Neural cell (in vitro differentiated cells): ENCODE data around the gene TPPP3.

Source experiments
- EP300 ChIP-seq: fragments of 450-650 bp; conservative IDR thresholded peaks from 2 replicates; pipeline ENCODE4 v1.6.1; 2014; ENCODE audit warnings: antibody characterized with exemption, mild to moderate bottlenecking, moderate library complexity; ENCODE audit not compliant: poor library complexity, severe bottlenecking
- EZH2 ChIP-seq: fragments of 200-600, 300-800 bp; shearing (Covaris generic), sonication (generic); IDR thresholded peaks from 2 replicates; pipeline ENCODE4 v1.6.1; 2014; ENCODE audit warnings: antibody characterized with exemption, low read length, borderline replicate concordance, mild to moderate bottlenecking; ENCODE audit not compliant: insufficient read depth, poor library complexity, severe bottlenecking
- POLR2AphosphoS5 ChIP-seq: IDR thresholded peaks from 2 replicates; pipeline ENCODE4 v1.6.1; 2012
- TF ChIP-seq, protein P1 (sequence below): fragments of 450-650 bp; IDR thresholded peaks from 2 replicates; pipeline ENCODE4 v1.5.1; 2014; ENCODE audit warnings: antibody characterized with exemption, mild to moderate bottlenecking, moderate library complexity; ENCODE audit not compliant: poor library complexity, severe bottlenecking
- TF ChIP-seq, protein P2 (sequence below): IDR thresholded peaks from 2 replicates; pipeline ENCODE4 v1.6.1; 2012; ENCODE audit warnings: borderline replicate concordance

DNA sequence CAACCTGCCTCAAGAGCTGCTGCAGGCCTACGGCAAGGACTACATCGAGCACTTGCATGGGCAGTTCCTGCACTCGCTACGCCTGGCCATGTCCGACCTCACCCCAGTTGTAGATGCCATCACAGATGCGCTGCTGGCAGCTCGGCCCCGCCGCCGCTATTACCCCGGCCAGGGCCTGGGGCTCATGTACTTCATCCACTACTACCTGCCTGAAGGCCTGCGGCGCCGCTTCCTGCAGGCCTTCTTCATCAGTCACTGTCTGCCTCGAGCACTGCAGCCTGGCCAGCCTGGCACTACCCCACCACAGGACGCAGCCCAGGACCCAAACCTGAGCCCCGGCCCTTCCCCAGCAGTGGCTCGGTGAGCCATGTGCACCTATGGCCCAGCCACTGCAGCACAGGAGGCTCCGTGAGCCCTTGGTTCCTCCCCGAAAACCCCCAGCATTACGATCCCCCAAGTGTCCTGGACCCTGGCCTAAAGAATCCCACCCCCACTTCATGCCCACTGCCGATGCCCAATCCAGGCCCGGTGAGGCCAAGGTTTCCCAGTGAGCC lies 43.4 kb upstream of the TPPP3 start:
- TF ChIP-seq, protein P1, sequence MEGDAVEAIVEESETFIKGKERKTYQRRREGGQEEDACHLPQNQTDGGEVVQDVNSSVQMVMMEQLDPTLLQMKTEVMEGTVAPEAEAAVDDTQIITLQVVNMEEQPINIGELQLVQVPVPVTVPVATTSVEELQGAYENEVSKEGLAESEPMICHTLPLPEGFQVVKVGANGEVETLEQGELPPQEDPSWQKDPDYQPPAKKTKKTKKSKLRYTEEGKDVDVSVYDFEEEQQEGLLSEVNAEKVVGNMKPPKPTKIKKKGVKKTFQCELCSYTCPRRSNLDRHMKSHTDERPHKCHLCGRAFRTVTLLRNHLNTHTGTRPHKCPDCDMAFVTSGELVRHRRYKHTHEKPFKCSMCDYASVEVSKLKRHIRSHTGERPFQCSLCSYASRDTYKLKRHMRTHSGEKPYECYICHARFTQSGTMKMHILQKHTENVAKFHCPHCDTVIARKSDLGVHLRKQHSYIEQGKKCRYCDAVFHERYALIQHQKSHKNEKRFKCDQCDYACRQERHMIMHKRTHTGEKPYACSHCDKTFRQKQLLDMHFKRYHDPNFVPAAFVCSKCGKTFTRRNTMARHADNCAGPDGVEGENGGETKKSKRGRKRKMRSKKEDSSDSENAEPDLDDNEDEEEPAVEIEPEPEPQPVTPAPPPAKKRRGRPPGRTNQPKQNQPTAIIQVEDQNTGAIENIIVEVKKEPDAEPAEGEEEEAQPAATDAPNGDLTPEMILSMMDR, result no peak
- TF ChIP-seq POLR2AphosphoS5, result no peak
- TF ChIP-seq EZH2, result no peak
- TF ChIP-seq EP300, result no peak
- TF ChIP-seq, protein P2, sequence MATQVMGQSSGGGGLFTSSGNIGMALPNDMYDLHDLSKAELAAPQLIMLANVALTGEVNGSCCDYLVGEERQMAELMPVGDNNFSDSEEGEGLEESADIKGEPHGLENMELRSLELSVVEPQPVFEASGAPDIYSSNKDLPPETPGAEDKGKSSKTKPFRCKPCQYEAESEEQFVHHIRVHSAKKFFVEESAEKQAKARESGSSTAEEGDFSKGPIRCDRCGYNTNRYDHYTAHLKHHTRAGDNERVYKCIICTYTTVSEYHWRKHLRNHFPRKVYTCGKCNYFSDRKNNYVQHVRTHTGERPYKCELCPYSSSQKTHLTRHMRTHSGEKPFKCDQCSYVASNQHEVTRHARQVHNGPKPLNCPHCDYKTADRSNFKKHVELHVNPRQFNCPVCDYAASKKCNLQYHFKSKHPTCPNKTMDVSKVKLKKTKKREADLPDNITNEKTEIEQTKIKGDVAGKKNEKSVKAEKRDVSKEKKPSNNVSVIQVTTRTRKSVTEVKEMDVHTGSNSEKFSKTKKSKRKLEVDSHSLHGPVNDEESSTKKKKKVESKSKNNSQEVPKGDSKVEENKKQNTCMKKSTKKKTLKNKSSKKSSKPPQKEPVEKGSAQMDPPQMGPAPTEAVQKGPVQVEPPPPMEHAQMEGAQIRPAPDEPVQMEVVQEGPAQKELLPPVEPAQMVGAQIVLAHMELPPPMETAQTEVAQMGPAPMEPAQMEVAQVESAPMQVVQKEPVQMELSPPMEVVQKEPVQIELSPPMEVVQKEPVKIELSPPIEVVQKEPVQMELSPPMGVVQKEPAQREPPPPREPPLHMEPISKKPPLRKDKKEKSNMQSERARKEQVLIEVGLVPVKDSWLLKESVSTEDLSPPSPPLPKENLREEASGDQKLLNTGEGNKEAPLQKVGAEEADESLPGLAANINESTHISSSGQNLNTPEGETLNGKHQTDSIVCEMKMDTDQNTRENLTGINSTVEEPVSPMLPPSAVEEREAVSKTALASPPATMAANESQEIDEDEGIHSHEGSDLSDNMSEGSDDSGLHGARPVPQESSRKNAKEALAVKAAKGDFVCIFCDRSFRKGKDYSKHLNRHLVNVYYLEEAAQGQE, result no peak
